NCI-H1930 (cell line): ENCODE measurements around the gene STPG3.

ENCODE experiments used
- DNase-seq, 2 experiments: peaks; one replicate each; lab custom pipeline; 2025; lab: John Stamatoyannopoulos, UW

The STPG3 gene

DNA sequence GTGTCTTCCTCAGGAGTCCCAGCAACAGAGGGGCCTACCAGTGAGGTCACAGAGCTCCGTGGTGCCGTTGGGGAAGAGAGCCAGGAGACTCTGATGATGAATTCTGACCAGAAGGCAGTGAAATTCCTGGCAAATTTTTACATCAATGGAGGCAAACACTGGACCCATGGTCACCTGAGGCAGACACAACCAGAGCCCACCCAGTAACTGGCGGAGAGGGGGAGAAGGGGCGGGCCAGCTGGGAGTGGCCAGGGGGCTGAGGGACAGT, at the start of gene STPG3:
Gene STPG3, plus strand, starts transcription at position 93 of the 268 bp plus-strand sequence. Its CDS starts 1 bp downstream, at position 94.
- DNase-seq: no peak

DNA sequence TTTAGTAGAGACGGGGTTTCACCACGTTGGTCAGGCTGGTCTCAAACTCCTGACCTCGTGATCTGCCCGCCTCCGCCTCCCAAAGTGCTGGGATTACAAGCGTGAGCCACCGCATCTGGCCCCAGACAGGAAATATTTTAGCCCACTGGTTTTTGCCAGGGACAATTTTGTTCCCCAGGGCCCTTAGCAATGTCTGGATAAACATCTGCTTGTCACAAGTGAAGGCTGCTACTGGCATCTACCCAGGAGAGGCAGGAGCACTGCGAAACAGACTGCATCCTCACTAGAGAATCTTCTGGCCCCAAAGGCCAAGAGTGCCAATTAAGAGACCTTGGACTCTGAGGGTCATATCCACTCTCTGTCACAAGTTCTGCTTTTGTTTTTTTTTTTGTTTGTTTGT, 48.1 kb upstream of the STPG3 start:
- DNase-seq: no peak

DNA sequence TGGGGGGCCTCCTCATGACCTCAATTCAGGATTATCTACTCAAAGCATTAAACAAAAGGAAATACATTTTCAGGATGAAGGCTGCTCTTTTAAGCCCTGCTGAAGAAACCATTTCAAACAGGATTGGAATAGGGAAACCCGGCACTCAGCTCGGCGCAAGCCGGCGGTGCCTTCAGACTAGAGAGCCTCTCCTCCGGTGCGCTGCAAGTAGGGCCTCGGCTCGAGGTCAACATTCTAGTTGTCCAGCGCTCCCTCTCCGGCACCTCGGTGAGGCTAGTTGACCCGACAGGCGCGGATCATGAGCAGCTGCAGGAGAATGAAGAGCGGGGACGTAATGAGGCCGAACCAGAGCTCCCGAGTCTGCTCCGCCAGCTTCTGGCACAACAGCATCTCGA, 46.4 kb upstream of the STPG3 start:
- no peak for DNase-seq

DNA sequence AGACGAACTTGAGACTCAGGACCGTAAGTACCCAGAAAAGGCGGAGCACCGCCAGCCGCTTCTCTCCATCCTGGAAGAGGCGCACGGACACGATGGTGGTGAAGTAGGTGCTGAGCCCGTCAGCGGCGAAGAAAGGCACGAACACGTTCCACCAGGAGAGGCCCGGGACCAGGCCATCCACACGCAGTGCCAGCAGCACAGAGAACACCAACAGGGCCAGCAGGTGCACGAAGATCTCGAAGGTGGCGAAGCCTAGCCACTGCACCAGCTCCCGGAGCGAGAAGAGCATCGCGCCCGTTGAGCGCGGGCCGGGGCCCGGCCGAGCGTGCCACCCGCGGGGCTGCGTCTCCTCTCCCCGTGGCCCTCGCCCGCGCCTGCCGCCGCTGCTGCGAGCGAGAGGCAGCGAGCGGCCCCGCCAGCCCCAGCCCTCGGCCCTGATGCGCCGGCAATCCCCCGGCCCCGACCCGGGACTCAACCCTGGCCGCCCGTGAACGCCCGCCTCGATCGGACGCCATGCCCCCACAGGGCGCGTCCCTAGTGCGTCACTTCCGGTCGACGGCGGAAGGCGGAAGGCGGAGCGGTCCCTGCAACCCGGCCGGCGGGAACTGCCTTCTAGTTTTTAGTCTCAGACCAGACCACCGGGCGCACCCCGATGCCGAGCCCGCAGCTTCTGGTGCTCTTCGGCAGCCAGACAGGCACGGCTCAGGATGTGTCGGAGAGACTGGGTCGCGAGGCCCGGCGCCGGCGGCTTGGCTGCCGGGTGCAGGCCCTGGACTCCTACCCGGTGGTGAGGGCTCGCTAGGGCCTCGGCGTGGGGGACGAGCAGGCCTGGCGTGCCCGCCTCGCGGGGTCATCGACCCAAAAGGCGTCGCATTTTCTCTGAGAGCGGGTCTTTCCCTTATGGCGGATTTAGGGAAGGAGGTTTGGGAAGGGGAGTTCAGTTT, 45.7 kb upstream of the STPG3 start, which contains the start of the genes NDOR1 and TMEM203:
Gene NDOR1, plus strand, starts transcription at position 575 of the 944 bp plus-strand sequence. Its CDS starts 78 bp downstream, at position 653.
Gene TMEM203, minus strand, starts transcription at position 523 of the 944 bp plus-strand sequence. Its CDS starts 234 bp downstream, at position 289.
- peak; percentile 70 to 80 for DNase-seq

DNA sequence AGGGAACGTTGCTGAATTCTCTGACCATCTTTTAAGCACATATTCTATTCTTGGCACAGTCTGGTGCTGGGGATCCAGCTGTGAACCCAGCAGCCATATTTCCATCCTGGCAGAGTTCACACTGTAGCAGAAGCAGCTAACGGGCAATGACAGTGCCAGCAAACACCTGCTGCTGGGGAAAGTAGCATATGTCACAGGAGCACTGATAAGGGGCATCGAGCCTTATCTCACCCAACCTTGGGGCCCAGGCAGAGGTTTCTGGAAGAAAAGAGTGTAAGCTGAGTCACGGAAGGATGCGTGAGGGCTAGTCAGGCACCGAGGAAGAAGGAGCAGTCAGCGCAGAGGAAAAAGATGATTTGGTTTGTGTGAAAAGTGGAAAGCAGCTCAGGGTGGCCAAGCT, 44.5 kb upstream of the STPG3 start:
- DNase-seq: no peak

DNA sequence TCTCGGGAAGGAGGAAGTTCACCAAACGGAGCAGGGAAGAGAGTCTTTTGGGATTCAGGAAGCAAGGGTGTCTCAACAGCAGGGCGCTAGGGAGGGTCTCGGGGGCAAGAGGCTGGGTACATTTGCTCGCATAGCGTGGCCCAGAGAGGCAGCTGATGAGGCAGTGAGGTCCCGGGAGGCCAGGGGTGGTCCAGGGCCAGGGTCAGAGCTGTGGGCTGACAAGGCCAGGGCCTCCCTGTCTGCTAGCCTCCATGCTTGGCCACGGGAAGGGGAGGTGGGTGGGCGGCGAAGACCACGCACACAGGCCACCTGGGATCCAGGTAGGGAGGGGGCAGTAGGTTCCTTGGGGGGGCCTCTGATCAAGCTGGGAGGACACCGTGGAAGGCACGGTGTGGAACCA, 39.6 kb upstream of the STPG3 start:
- no peak for DNase-seq

DNA sequence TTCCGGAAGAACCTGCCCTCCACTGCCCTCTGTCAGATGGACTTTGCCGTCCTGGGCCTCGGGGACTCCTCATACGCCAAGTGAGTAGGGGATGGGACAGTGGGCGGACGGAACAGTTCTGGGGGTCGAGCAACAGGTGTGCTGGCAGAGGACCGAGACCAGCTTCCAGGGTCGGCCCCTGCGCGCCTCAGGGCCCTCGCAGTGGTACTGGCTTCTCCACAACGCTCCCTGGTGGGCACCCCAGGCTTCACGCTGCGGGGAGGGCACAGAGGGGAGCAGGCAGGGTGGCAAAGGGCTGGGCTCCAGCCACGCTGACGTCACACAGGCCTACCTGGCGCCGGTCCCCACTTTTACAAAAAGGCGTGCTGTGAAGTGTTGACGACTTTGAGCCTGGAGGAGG, 38.6 kb upstream of the STPG3 start:
- no peak for DNase-seq

DNA sequence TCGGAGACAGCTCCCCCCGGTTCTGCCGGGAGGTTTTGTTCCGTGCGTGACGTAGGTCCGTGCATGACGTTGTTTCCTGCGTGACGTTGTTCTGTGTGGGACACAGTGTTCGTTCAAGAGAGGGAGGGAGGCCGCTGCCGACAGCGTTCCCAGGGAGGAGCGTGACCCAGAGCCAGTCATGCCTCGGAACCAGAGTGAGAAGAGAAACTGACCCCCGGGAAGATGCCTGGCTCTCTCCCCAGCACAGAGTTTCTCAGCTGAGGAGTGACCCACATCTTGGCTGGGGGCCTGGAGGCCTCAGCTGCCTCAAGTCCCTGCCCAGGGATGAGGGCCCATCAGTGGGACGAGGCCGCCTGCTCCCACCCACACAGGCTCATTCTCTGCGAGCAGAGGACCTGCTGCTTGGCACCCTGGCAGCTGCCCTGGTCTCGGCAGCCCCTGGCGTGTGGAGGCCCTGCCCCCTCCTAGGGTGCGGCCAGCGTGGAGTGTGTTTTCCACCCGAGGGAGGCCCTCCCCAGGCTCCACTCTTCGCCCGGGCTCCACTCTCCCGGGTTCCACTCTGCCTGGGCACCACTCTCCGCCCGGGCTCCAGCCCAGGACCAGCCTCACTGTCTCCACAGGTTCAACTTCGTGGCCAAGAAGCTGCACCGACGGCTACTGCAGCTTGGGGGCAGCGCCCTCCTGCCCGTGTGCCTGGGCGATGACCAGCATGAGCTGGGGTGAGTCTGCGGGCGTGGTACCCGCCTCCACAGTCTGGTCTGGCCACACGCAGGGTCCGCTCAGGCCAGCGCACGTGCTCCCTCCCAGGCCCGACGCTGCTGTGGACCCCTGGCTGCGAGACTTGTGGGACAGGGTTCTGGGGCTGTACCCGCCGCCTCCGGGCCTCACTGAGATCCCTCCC, 37.7 kb upstream of the STPG3 start:
- no peak for DNase-seq

DNA sequence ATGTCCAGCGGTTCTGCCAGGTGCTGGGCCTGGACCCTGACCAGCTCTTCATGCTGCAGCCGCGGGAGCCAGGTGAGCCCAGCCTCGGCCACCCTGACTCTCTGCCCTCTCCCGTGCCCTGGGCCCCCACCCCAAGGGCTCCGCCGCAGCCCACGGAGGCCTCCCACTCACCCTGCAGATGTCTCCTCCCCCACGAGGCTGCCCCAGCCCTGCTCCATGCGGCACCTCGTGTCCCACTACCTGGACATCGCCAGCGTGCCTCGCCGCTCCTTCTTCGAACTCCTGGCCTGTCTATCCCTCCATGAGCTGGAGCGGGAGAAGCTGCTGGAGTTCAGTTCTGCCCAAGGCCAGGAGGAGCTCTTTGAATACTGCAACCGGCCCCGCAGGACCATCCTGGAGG, 36.5 kb upstream of the STPG3 start:
- no peak for DNase-seq

DNA sequence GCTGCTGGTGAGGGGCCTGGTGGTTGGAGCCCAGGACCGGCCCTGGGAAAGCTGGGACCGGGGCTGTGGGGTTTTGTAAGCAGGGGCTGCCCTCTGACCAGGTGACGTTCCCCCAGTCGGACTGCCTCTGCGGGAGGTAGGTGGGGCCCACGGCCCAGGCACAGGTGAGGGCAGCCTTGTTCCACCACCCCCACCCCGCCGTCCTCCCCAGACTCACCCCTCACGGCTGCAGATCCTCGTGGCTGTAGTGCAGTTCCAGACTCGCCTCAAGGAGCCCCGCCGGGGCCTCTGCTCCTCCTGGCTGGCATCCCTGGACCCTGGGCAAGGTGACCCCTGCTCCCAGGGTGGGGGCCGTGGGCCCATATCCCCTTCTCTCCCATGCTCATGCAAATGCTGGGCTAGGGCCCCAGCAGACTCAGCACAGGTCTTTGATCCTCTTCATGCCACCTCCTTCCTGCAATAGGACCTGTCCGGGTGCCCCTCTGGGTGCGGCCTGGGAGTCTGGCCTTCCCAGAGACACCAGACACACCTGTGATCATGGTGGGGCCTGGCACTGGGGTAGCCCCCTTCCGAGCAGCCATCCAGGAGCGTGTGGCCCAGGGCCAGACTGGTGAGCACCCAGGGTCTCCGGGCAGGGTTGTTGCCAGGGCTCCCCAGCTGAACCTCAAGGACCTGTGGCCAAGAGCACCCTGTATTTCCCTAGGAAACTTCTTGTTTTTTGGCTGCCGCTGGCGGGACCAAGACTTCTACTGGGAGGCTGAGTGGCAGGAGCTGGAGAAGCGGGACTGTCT, 35.7 kb upstream of the STPG3 start:
- DNase-seq: no peak

DNA sequence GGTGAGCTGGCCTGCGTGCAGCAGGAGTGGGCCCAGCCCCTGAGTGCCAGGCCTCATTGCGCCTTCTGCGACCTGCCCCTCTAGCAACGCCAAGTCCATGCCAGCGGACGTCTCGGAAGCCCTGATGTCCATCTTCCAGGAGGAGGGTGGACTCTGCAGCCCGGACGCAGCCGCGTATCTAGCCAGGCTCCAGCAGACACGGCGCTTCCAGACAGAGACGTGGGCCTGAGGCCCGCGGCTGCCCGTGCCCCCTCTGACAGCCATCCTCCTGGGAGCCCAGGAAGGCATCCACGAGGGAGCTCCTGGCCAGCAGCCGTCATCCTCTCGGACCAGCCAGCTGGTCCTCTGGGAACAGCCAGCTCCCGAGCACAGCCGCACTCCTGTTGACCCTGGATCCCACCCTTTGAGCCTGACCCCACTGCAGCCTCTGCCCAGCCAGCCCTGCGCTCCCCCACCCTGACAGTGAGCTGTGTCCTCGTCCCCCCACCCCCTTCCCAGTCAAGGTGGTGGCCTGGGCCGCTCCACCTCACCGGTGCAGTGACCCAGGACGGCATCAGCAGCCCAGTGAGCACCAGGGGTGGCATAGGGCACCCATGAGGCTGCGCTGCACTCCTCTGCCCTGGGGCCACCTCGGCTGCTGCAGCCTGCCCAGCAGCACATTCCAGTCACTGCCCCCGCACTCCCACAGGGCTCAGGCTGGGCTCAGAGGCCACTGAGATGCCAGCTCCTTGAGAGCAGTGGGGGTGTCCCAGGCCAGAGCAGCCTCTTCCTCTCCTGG, 34.7 kb upstream of the STPG3 start:
- DNase-seq: no peak

DNA sequence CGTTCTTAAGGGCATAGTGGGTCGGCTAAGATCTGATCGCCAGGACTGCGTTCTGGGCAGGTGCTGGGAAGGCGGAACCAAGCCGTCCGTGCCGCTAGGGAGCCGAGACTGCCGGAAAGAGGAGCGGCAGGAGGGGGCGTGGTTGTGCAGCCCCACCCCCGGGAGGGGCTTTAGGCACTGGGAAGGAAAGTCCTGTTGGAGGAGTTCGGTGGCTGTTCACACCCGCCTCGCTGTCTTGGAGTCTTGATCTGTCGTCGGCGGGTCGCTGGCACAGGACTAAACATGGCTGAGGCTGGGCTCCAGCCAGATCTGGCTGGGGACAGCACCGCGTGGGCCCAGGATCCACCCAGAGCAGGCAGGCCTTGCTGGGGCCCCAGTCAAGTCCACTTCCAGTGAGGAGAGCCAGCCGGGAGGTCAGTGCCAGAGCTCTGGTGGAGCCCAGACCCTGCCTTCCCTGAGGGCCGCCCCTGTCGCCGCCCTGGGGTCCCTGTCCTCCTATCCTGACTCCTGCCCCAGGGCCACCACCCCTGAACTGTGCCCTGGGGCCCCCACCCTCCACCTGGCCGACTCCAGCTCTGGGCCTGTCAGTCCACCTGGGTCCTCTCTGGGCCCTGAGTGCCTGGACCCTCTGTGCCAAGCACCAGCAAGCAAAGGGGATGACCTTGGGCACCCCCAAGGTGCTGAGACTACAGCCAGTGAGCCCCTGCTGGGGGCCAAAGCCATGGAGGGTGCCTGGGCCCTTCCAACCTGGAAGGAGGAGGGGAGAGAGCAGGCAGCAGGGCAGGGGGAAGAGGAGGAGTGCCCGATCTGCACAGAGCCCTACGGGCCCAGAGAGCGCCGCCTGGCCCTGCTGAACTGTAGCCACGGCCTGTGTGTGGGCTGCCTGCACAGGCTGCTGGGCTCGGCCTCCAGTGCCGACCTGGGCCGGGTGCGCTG, 33.5 kb upstream of the STPG3 start:
- no peak for DNase-seq

DNA sequence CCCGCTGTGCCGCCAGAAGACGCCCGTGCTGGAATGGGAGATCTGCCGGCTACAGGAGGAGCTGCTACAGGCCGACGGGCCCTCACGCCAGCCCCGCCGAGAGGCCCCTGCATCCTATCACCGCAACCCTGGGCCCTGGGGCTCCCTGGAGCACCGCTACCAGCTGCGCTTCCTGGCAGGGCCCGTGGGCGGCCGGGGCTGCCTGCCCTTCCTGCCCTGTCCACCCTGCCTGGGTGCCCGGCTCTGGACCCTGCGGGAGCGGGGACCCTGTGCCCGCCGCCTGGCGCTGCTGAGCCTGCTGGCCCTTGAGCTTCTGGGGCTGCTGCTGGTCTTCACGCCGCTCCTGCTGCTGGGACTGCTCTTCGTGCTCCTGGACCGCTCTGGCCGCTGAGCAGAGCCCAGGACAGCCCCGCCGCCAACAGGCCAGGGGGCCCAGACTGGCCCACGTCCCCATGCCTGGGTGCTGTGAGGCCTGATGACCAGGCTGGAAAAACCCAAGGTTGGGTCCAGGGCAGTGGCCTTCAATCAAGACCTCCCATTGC, 32.8 kb upstream of the STPG3 start:
- DNase-seq: no peak

DNA sequence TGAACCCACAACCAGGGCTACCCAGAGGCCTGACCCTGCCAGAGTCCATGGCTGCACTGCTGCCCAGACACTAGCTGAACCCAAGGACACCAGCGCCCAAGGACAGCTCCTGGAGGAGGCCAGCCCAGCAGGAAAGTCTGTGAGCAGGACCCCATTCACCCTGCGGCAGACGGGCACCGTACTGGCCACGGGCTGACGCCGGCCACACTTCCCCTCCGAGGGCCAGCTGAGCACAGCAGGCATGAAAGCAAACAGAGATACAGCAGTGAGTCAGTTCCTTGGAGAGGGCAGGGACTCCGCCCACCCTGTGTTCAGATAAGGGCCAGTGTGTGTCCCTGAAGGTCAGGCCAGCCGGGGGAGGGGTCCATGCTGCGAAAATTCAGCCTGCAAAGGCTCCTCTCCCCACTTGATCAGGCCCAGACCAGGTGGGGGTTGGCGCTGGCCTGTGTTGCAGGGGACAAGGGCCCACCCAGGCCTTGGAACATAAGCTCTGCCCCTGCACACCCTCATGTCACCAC, 32.3 kb upstream of the STPG3 start:
- DNase-seq: no peak

DNA sequence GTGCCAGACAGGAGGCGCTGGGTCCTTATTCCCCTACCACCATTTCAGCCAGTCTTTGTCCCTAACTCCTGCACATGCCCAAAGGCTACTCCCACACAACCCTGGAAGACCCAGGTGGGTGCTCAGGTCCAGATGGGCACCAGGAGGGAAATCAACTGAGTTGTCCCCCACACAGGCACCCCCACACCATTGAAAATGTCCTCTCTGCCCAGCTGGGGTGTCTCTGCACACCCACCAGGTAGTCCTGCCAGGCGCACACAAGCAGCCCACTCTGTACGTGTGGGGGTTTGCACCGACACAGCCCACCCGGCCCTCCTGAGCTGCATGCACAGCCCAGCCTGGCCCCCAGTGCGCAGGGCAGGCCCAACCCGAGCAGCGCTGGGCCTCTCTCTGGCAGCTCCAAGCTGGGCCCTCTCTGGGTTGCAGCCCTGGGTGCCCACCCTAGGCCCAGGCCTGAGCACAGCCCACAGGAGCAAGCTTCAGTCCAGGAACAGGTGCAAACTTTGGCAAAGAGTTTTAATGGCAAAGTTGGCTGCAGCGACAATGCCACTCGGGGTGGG, 31.2 kb upstream of the STPG3 start:
- no peak for DNase-seq

DNA sequence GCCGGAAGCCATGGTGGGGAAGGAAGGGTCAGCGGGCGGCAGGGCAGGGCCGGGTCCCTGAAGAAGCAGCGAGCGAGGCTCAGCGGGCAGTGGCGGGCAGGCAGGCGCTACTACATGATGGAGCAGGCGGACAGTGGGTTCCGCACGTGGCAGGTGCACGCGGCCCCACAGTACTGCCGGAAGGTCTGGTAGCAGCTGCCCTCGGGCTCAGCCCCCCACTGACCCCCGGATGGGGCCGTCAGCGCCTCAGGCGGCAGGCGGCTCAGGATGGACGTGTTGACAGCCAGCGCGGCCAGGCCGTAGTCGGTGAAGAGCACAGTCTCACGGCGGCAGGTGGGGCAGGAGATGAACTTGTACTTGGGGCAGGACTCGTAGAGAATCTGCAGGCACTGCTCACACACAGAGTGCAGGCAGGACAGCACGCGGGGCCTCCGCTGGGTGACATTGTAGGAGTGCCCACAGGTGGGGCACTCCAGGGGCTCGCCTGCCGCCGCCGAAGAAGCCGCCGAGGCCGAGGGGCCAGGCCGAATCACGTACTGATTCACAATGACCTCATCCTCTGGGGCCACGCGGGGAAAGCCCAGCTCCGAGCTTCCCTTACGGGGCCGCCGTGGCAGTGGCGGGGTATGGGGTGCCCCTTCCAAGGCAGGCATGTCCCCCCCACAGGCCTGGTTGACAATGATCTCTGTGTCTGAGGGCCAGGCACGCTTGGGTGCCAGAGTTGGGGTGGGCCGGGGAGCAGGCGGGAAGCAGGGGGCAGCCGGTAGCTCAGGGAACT, 30.6 kb upstream of the STPG3 start:
- DNase-seq: no peak

DNA sequence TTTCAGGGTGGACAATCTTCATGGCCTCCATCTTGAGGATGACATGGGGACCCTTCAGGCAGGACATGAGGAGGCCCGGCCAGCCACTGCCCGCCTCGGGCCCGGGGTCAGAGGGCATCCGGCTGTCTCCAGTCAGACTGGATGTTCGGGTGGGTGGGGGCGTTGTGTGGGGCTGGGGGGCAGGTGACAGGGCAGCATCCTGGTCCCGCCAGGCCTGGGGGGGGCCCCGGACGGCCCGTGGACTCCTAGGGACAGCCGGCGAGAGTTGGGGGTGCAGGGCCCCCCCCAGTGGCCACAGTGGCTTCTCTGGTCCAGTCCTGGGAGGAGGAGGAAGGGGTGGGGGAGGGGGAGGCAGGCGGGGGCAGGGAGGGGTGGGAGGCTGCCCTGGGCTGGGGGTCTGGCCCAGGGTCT, 30.0 kb upstream of the STPG3 start:
- DNase-seq: no peak

DNA sequence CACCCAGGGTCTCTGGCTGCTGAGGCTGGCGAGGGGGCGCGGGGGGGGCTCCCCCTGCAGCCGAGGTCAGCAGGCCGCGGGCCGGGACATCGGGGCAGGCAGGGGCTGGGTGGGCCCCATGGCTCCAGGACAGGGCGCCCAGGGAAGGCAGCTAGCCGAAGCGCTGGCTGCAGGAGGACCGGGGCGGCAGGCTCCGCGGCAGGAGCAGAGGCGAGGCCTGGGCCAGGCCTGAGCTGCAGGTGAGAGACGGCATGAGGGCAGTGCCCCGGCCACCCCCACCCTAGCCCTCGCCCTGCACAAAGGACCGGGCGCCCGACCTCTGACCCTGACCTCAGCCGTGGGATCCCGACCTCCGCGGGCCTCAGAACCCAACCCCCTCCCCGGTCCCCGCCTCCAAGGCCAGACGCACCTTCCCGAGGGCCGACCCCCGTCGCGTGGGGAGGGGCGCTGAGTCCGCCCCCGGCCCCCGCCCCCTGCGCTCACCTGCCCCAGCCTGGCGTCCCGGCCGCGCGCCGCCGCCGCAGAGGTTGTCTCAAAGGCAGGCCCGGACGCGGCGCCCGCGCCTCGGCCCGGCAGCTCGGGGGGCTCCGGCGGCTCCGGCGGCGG, 29.5 kb upstream of the STPG3 start:
- DNase-seq: peak; percentile 29 to 53
